NOMO-1 treated with dmso at 0.1 percent for 144 hours (cell line): Measurements from ENCODE around the gene KDF1.
A peak's percentile ranks its signal among the peaks of the same experiment; 100 is the strongest.

Experiments
- DNase-seq: peaks from one replicate; lab custom pipeline; 2025; ENCODE audit not compliant: unreplicated experiment; lab: John Stamatoyannopoulos, UW

KDF1 gene

DNA sequence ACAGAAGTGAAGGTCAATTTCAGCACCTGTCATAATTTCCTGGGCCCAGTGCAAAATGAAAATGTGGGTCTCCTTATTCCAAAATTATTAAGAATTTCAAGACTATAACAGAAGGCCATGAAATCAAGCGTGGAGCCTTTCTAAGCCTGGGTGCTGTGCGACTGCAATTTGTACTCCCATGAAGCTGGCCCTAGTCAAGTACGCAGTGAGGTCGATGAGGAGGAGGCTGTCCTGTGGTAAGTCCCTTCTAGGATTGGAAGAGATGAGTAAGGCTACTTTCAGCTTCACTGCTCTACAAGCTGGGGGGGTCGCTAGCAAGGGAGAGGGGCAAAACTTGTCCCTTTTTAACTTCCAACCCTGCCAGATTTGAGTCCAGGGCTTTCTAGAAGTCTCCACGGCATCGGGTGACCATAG lies 39.1 kb downstream of the KDF1 start:
- no peak for DNase-seq

DNA sequence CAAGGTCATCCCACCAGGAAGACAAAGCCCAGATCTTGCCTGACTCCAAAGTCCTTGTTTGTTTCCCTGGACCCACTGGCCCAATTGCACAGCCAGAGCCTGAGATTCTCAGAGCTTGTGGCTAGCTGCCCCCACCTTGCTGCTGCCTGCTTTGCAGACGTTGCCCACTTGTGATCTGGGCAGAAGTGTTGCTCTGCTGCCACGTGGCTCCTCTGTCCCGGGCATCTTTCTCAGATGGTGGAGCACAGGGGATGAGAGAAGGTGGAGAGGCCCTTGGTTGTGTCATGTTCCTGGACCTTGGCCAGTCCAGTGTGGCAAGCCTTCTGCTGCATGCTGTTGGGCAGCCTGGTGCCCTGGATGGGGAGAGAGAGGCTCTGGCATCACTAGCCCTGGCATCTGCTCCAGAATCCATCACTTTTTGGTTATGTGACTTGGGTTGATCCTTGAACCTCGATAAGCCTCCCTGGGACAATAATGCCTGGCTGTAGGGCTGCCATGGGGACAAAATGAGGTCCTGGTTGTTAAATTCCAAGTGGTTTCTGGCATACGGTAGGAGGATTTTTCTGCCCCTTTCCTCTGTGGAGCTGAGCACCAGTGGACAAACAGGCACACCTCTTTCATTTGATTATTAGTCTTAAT lies 44.9 kb downstream of the KDF1 start:
- DNase-seq: no peak

GRCh38 chr1:26913754-26914619 lies 46.3 kb downstream of the KDF1 start, which contains the start of gene NR0B2:
Gene NR0B2, minus strand, starts transcription at chr1:26913975. Its CDS starts 35 bp downstream, at chr1:26913940.
- DNase-seq: no peak

DNA sequence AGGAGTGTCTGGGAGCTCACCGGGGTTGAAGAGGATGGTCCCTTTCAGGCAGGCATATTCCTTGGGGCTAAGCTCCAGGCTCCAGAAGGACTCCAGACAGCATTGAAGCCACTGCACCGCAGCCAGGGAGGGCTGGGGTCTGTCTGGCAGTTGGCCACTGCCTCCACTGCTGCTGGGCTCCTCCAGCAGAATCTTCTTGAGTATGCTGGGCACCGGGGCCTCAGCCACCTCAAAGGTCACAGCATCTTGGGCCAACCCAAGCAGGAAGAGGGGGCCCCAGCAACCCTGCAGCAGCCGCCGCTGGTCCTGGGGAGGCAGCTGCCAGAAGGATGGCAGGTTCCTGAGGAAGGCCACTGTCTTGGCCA lies 46.9 kb downstream of the KDF1 start:
- DNase-seq: no peak

GRCh38 chr1:26912147-26912490 lies 48.1 kb downstream of the KDF1 start:
- no peak for DNase-seq

DNA sequence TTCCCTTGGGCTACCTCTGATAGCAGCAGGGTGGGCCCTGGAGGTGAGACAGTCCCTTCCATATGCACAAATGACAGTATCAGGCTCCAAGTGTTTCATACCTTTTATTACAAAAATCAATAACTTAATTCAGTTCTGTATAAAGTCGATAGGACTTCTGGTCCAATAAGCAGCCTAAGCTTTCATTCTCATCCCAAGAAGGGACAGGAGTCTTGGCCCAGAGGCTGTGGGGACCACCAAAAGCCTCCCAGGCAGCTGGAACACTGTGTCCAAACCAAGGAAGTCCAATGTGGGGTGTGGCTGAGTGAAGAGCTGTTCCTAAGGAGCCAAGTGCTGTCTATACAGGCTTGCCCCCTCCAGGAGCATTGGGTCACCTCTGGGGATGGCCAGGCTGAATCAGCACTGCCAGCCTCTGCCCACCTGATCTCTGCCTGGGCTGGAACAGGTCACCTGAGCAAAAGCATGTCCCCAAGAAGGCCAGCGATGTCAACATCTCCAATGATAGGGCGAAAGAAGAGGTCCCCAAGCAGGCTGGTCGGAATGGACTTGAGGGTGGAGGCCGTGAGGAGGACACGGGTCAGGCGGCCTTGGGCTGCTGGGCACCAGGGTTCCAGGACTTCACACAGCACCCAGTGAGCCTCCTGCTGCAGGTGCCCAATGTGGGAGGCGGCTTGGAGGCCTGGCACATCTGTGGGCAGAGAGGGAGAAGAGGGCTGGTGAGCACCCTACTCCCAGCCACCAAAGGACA lies 48.7 kb downstream of the KDF1 start:
- DNase-seq: no peak

DNA sequence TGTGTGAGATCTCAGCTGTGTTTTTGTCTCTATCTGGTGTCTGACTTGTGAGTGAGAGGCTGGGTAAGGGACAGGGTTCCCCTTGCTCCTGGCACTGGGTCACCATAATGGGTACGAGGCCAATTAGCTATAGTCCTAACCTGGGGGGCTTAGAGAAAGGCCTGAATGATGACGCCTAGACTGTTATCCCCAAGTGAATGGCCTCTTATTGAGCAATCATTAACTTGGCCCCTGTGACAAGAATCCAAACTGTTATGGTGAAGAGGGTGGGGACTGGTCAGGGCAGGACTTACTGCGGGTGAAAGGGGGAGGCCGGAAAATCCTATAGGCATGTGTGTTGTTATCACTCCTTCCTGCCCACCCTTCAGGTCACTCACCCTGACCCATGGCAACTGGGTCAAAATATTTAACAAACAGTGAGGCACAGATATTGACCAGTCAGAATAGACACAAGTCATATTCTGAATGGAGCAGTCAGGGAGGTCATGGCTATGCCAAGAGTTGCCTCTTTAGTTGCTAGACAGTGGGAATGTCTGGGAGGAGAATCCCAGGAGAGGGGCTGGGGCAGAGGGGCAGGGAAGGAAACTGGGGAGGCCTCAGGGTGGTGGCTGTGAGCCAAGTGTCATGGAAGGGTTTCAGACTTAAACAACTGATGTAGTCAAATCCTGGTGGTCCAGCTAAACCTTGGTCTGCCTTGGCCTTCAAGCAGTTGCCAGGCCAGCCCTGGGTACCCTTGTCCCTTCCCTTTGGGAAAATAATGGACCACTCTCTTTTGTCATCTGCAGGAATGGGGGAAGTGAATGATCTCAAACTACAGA lies 49.7 kb downstream of the KDF1 start:
- DNase-seq: no peak

GRCh38 chr1:26909951-26910342 lies 50.3 kb downstream of the KDF1 start:
- no peak for DNase-seq

DNA sequence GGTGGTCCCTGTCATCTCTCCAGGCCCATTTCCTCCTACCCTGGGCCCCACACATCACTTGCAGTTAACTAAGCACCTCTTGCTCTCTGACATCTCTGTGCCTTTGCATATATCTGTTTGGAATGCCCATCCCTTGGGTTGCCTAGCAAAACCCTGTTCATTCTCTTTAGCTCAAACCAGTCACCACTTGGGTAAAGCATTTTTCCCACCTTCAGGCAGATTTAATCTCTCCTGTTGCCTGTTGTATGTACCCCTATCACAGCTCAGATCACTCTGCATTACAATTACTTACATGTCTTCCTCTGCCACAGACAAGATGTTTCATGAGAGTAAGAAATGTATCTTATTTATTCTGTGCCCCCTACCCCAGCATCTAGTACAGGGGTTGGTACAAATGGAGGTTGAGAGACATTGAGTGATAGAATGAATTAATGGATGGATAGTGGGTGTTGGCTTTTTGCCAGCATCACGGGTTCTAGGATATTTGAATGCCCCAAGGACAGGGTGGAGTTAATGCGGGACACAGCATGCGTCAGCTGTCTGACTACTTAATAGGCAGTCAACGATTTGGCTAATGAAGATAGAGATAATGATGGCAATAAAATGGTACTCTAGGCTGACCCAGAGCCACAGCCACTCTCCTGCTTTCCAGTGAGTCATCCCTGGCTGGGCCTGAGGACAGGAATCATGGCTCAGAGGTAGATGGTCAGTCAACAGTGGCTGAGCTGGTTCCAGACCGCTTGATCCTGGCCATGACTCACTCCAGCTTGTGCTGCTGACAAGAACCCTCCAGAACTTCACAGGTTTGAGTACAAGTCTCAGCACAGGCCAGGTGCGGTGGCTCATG lies 53.0 kb downstream of the KDF1 start:
- no peak for DNase-seq

GRCh38 chr1:26900815-26901511 lies 59.3 kb downstream of the KDF1 start:
- no peak for DNase-seq

DNA sequence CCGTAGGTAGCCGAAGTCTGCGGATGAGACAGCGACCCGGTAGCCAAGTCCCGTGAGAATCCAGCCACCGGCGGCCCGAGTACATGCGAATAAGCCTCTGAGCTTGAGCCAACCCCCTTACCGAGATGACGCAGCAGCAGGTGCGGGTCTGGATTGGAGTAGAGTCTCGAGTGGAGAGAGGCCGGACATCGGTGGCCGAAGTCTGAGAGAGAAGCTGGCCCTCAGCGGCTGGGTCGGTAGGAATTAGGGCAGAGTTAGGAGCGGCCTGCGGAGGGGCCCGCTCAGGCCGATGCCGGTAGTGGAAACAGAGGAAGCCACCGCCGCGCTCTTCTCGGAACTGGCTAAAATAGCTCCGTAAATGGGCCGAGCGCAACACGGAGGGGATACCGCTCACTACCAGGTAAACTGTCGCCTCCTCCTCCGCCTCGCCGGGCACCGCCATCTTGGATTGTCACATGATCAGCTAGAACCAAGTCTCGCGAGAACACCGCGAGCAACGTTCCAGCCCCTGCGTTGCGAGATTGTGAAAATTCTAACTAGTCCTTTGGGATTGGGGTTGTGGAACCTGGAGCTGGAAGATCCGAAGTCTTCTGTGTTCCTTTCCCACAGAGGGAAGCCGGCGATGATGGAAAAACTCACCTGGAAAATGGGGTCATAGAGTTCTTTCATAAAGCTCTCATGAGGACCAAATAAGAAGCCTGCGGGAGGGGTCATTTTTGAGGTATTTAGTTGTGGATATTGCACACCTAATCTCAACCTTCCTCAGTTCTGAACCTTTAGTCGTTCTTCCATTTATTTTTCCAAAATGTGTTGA lies 60.1 kb downstream of the KDF1 start, which contains the start of gene GPATCH3:
Gene GPATCH3, minus strand, starts transcription at position 467 of the 814 bp plus-strand sequence. Its CDS starts 25 bp downstream, at position 442.
- peak; percentile 56 for DNase-seq
